ENCODE results near the gene RFK.

Gene RFK

GRCh38 chr9:76404401-76404800, 10.2 kb upstream of the RFK start:
- no peak for TF ChIP-seq CTCF (conservative IDR thresholded peaks at IDR 0.05; ENCODE audit: low read length)
- TF ChIP-seq EZH2phosphoT487 (IDR thresholded peaks at IDR 0.05; ENCODE audit: borderline replicate concordance): no peak
- Histone ChIP-seq H3K36me3 (ENCODE audit: insufficient read depth, low read length) (no peaks in the 10 kb centered on the region), H3K4me1 (ENCODE audit: insufficient read depth, low read length, poor library complexity, severe bottlenecking) (peaks cover 11% of the 10 kb centered on the region), H3K27me3 (ENCODE audit: insufficient read depth, low read length, poor library complexity, severe bottlenecking) (no peaks in the 10 kb centered on the region), H4K20me1 (ENCODE audit: insufficient read depth, low read length, poor library complexity, severe bottlenecking) (no peaks in the 10 kb centered on the region), H3K79me2 (ENCODE audit: insufficient read depth, low read length) (no peaks in the 10 kb centered on the region), H3K9ac (ENCODE audit: low read depth, low read length, poor library complexity, severe bottlenecking) (no peak overlapping the region), H3K4me3 (ENCODE audit: low read length, poor library complexity, severe bottlenecking) (no peak overlapping the region), H3F3A (ENCODE audit: low read depth) (no peaks in the 10 kb centered on the region), H2AFZ (ENCODE audit: low read length) (peak overlapping the region; percentile 67), H3K9me3 (ENCODE audit: insufficient read depth, low read depth, low read length) (no peaks in the 10 kb centered on the region), H3K9me2 (replicated peaks; ENCODE audit: low read depth, low read length) (no peaks in the 10 kb centered on the region), H3K4me2 (ENCODE audit: low read depth, low read length, poor library complexity, severe bottlenecking) (no peak overlapping the region)

DNA sequence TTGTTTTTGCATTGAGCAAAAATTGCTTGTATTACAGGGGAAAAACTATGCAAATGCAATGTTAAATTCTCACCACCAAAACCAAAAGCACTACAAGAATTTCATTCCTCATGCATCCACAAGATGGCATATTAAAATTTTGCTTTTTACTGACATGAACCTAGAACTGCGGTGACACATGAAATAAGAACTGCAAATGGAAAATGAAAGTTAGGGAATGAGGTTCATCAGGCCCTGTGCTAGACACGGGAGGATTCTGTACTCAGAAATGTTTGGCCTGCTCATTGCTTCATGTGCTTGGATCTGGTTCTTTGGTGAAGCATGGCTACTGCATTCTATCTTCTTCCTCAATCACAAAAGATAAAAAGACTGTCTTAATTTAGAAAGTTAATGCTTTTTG, 9.1 kb upstream of the RFK start:
- TF ChIP-seq CTCF (conservative IDR thresholded peaks at IDR 0.05; ENCODE audit: low read length) (peak; percentile 80), EZH2phosphoT487 (IDR thresholded peaks at IDR 0.05; ENCODE audit: borderline replicate concordance) (no peak)
- H2AFZ ChIP-seq (ENCODE audit: low read length): peak overlapping the region; percentile 85
- H3K9me3 ChIP-seq (ENCODE audit: insufficient read depth, low read depth, low read length): no peaks in the 10 kb centered on the region
- H3K27me3 ChIP-seq (ENCODE audit: insufficient read depth, low read length, poor library complexity, severe bottlenecking): no peaks in the 10 kb centered on the region
- H3F3A ChIP-seq (ENCODE audit: low read depth): no peaks in the 10 kb centered on the region
- peak overlapping the region; percentile 61 for H3K4me3 ChIP-seq (ENCODE audit: low read length, poor library complexity, severe bottlenecking)
- peak overlapping the region; percentile 65 for H3K4me2 ChIP-seq (ENCODE audit: low read depth, low read length, poor library complexity, severe bottlenecking)
- H3K4me1 ChIP-seq (ENCODE audit: insufficient read depth, low read length, poor library complexity, severe bottlenecking): peaks cover 11% of the 10 kb centered on the region
- H3K79me2 ChIP-seq (ENCODE audit: insufficient read depth, low read length): no peaks in the 10 kb centered on the region
- no peaks in the 10 kb centered on the region for H4K20me1 ChIP-seq (ENCODE audit: insufficient read depth, low read length, poor library complexity, severe bottlenecking)
- no peaks in the 10 kb centered on the region for H3K9me2 ChIP-seq (replicated peaks; ENCODE audit: low read depth, low read length)
- H3K9ac ChIP-seq (ENCODE audit: low read depth, low read length, poor library complexity, severe bottlenecking): peak overlapping the region; percentile 45
- no peaks in the 10 kb centered on the region for H3K36me3 ChIP-seq (ENCODE audit: insufficient read depth, low read length)

DNA sequence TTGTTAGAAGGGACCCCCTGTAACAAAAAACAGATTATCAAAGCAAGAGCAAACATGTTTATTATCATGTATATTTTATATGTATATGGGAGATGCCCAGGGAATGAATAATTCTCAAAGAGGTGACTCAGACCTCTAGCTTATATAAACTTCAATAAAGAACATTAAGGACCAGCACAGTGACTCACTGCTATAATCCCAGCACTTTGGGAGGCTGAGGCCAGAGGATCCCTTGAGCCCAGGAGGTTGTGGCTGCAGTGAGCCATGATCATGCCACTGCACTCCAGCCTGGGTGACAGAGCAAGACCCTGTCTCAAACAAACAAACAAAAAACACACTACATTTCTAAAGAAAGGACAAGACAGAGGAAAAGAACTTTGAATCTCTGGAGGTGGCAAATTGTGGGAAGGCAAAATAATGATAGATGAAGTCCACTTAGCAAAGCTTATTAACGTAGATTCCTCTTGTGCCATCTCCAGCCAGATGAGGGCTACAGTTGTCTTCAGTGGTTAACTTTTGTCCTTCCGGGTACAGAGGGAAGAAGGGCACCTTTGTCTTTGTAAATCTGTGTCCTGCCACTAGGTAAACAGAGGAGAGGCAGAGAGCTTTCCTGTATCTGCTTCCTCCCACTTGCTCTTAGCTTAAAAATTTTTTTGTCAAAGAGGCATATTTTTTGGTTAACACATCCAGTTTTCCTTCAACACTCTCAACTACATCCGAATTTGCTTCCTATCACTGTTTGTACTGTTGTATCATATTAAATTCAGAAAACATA, 7.5 kb upstream of the RFK start:
- TF ChIP-seq CTCF (conservative IDR thresholded peaks at IDR 0.05; ENCODE audit: low read length): no peak
- TF ChIP-seq EZH2phosphoT487 (IDR thresholded peaks at IDR 0.05; ENCODE audit: borderline replicate concordance): no peak
- Histone ChIP-seq H3K4me1 (ENCODE audit: insufficient read depth, low read length, poor library complexity, severe bottlenecking) (peaks cover 11% of the 10 kb centered on the region), H3F3A (ENCODE audit: low read depth) (no peaks in the 10 kb centered on the region), H3K4me3 (ENCODE audit: low read length, poor library complexity, severe bottlenecking) (no peak overlapping the region), H4K20me1 (ENCODE audit: insufficient read depth, low read length, poor library complexity, severe bottlenecking) (no peaks in the 10 kb centered on the region), H3K4me2 (ENCODE audit: low read depth, low read length, poor library complexity, severe bottlenecking) (no peak overlapping the region), H3K27me3 (ENCODE audit: insufficient read depth, low read length, poor library complexity, severe bottlenecking) (no peaks in the 10 kb centered on the region), H3K79me2 (ENCODE audit: insufficient read depth, low read length) (no peaks in the 10 kb centered on the region), H3K9me3 (ENCODE audit: insufficient read depth, low read depth, low read length) (no peaks in the 10 kb centered on the region), H3K9me2 (replicated peaks; ENCODE audit: low read depth, low read length) (no peaks in the 10 kb centered on the region), H3K36me3 (ENCODE audit: insufficient read depth, low read length) (no peaks in the 10 kb centered on the region), H3K9ac (ENCODE audit: low read depth, low read length, poor library complexity, severe bottlenecking) (no peak overlapping the region), H2AFZ (ENCODE audit: low read length) (no peak overlapping the region; the same call in 1 of the 2 replicates)
